Mesenchymal stem cell (in vitro differentiated cells and primary cell): ENCODE measurements around the gene NTMT1.

Experiments
- DNase-seq: peaks from one replicate; pipeline ENCODE4 v3.0.0-alpha.2; 2013
- H2AFZ ChIP-seq: one replicate; pipeline ENCODE4 v1.6.1; 2013; ENCODE audit warnings: low read depth, mild to moderate bottlenecking, control low read depth, inconsistent platforms, low read length, moderate library complexity
- H2AK5ac ChIP-seq: 2 replicates; pipeline ENCODE4 v1.6.1; 2013; ENCODE audit warnings: low read length, moderate library complexity, mild to moderate bottlenecking, inconsistent platforms; ENCODE audit not compliant: severe bottlenecking
- H2BK120ac ChIP-seq: one replicate; pipeline ENCODE4 v1.6.1; 2013; ENCODE audit warnings: low read depth, mild to moderate bottlenecking, inconsistent platforms, low read length, moderate library complexity
- H2BK12ac ChIP-seq, 2 experiments: one replicate each; pipeline ENCODE4 v1.6.1; 2013; ENCODE audit warnings: inconsistent platforms in 2 of 2, low read length in 2 of 2, mild to moderate bottlenecking in 2 of 2, moderate library complexity in 2 of 2, control low read depth in 1 of 2
- H2BK15ac ChIP-seq: one replicate; pipeline ENCODE4 v1.6.1; 2013; ENCODE audit warnings: mild to moderate bottlenecking, low read depth, inconsistent platforms; ENCODE audit not compliant: poor library complexity, severe bottlenecking
- H2BK5ac ChIP-seq: 2 replicates; pipeline ENCODE4 v1.6.1; 2013; ENCODE audit warnings: low read depth, mild to moderate bottlenecking, low read length, control low read depth, inconsistent platforms; ENCODE audit not compliant: poor library complexity, severe bottlenecking
- H3K14ac ChIP-seq, 2 experiments: one replicate each; pipeline ENCODE4 v1.6.1; 2013; ENCODE audit warnings: inconsistent platforms in 2 of 2, low read length in 2 of 2, control low read depth in 1 of 2, mild to moderate bottlenecking in 1 of 2, moderate library complexity in 1 of 2
- H3K18ac ChIP-seq, 2 experiments: one replicate each; pipeline ENCODE4 v1.6.1; 2013; ENCODE audit warnings: inconsistent platforms in 2 of 2, low read length in 2 of 2, control low read depth in 1 of 2, low read depth in 1 of 2, mild to moderate bottlenecking in 1 of 2
- H3K23ac ChIP-seq, 2 experiments: one replicate each; pipeline ENCODE4 v1.6.1; 2013; ENCODE audit warnings: inconsistent platforms in 2 of 2, low read length in 2 of 2, mild to moderate bottlenecking in 2 of 2, moderate library complexity in 2 of 2, control low read depth in 1 of 2
- H3K27ac ChIP-seq: 2 replicates; pipeline ENCODE4 v1.5.1; 2013; ENCODE audit warnings: mild to moderate bottlenecking, moderate library complexity, low read length, control low read depth, inconsistent platforms; ENCODE audit not compliant: poor library complexity, severe bottlenecking
- H3K27me3 ChIP-seq, 2 experiments: 2 replicates each; pipeline versions ENCODE4 v1.6.1 to v1.7.0; 2013; ENCODE audit warnings: low read length in 2 of 2, mild to moderate bottlenecking in 2 of 2, moderate library complexity in 2 of 2, control low read depth in 1 of 2, inconsistent platforms in 1 of 2; ENCODE audit not compliant: control insufficient read depth in 1 of 2, insufficient read depth in 1 of 2
- H3K36me3 ChIP-seq, 2 experiments: 2 replicates each; pipeline versions ENCODE4 v1.6.1 to v1.7.0; 2013; ENCODE audit warnings: low read length in 2 of 2, control low read depth in 1 of 2, inconsistent platforms in 1 of 2, low read depth in 1 of 2, mild to moderate bottlenecking in 1 of 2; ENCODE audit not compliant: insufficient read depth in 2 of 2, control insufficient read depth in 1 of 2
- H3K4ac ChIP-seq, 2 experiments: one replicate each; pipeline ENCODE4 v1.6.1; 2013; ENCODE audit warnings: inconsistent platforms in 2 of 2, low read length in 2 of 2, mild to moderate bottlenecking in 2 of 2, moderate library complexity in 2 of 2, control low read depth in 1 of 2, low read depth in 1 of 2
- H3K4me1 ChIP-seq: 2 replicates; pipeline ENCODE4 v1.6.1; 2013; ENCODE audit warnings: low read depth, low read length, control low read depth; ENCODE audit not compliant: control insufficient read depth, insufficient read depth
- H3K4me2 ChIP-seq: 2 replicates; pipeline ENCODE4 v1.6.1; 2013; ENCODE audit warnings: low read length, mild to moderate bottlenecking, inconsistent platforms; ENCODE audit not compliant: poor library complexity, severe bottlenecking
- H3K4me3 ChIP-seq, 2 experiments: 2 replicates each; pipeline versions ENCODE4 v1.5.1 to v1.7.0; 2013; ENCODE audit warnings: low read length in 2 of 2, mild to moderate bottlenecking in 2 of 2, control low read depth in 1 of 2, low read depth in 1 of 2; ENCODE audit not compliant: insufficient read depth in 1 of 2
- H3K79me1 ChIP-seq: replicated peaks from 2 replicates; pipeline ENCODE4 v1.6.1; 2013; ENCODE audit warnings: mild to moderate bottlenecking, control low read depth, low read length, inconsistent platforms; ENCODE audit not compliant: poor library complexity, severe bottlenecking
- H3K9ac ChIP-seq: 2 replicates; pipeline ENCODE4 v1.7.0; 2013; ENCODE audit warnings: mild to moderate bottlenecking, low read length, moderate library complexity
- H3K9me3 ChIP-seq: 2 replicates; pipeline ENCODE4 v1.7.0; 2013; ENCODE audit warnings: mild to moderate bottlenecking, low read length; ENCODE audit not compliant: control insufficient read depth
- H4K8ac ChIP-seq: one replicate; pipeline ENCODE4 v1.6.1; 2013; ENCODE audit warnings: inconsistent platforms, mild to moderate bottlenecking, low read length, moderate library complexity
- H4K91ac ChIP-seq: one replicate; pipeline ENCODE4 v1.6.1; 2013; ENCODE audit warnings: mild to moderate bottlenecking, low read length, inconsistent platforms
- WGBS: methylation state at CpG from one replicate; pipeline ENCODE4 v1.1.7; 2013; ENCODE audit warnings: mixed read lengths; 5-methylcytosine and 5-hydroxymethylcytosine counted together

NTMT1 gene

GRCh38 chr9:129606161-129607026 is 19.6 kb upstream of the NTMT1 start:
- DNase-seq = peak; percentile 71
- Histone ChIP-seq H2BK120ac (peak overlapping the region; percentile 76), H2BK12ac (peak overlapping the region; percentile 85 to 88), H3K23ac (no peak overlapping the region), H3K27ac (no peak overlapping the region), H3K9me3 (no peaks in the 10 kb centered on the region), H3K79me1 (no peaks in the 10 kb centered on the region), H3K14ac (no peak overlapping the region), H3K27me3 (no peaks in the 10 kb centered on the region), H2BK5ac (no peak overlapping the region), H3K36me3 (no peaks in the 10 kb centered on the region), H2AFZ (no peak overlapping the region), H3K4ac (peak overlapping the region; percentile 27 to 73), H3K4me2 (no peak overlapping the region), H3K9ac (peak overlapping the region; percentile 43), H4K8ac (peak overlapping the region; percentile 59), H2AK5ac (peak overlapping the region; percentile 51), H2BK15ac (peak overlapping the region; percentile 82), H3K18ac (peak overlapping the region; percentile 86 to 87), H3K4me1 (peaks cover 40% of the 10 kb centered on the region), H4K91ac (peak overlapping the region; percentile 93), H3K4me3 (no peak overlapping the region)
- 71% methylated on average over 15 of the region's 15 CpGs for WGBS

- peak overlapping the region; percentile 27 to 73 for H3K4ac ChIP-seq
- peak overlapping the region; percentile 51 for H2AK5ac ChIP-seq
- peak overlapping the region; percentile 85 to 88 for H2BK12ac ChIP-seq
- no peak overlapping the region for H2BK15ac ChIP-seq
- H4K91ac ChIP-seq = peak overlapping the region; percentile 93
- H3K14ac ChIP-seq = no peak overlapping the region
- peak overlapping the region; percentile 76 for H2BK120ac ChIP-seq
- peaks cover 41% of the 10 kb centered on the region for H3K4me1 ChIP-seq
- no peak overlapping the region for H3K4me2 ChIP-seq
- no peak overlapping the region for H2AFZ ChIP-seq
- H3K36me3 ChIP-seq = no peaks in the 10 kb centered on the region
- H2BK5ac ChIP-seq = no peak overlapping the region
- peak overlapping the region; percentile 86 to 87 for H3K18ac ChIP-seq
- H3K9me3 ChIP-seq = no peaks in the 10 kb centered on the region
- no peak for DNase-seq
- H3K27ac ChIP-seq = no peak overlapping the region
- no peak overlapping the region for H3K9ac ChIP-seq
- peak overlapping the region; percentile 59 for H4K8ac ChIP-seq
- 95% methylated on average over 6 of the region's 6 CpGs for WGBS
- no peaks in the 10 kb centered on the region for H3K27me3 ChIP-seq
- H3K23ac ChIP-seq = no peak overlapping the region
- no peak overlapping the region for H3K4me3 ChIP-seq
- no peaks in the 10 kb centered on the region for H3K79me1 ChIP-seq
Measured at GRCh38 chr9:129607027-129607387, 19.0 kb upstream of the NTMT1 start.

- Histone ChIP-seq H2BK5ac (no peak overlapping the region), H4K91ac (peak overlapping the region; percentile 28), H3K9ac (peak overlapping the region; percentile 18), H2BK12ac (peak overlapping the region; percentile 22 to 96), H2BK15ac (peak overlapping the region; percentile 87), H3K23ac (no peak overlapping the region), H3K18ac (peak overlapping the region; percentile 55 to 79), H3K27ac (no peak overlapping the region), H3K4me2 (no peak overlapping the region), H3K79me1 (no peaks in the 10 kb centered on the region), H3K4me1 (peaks cover 43% of the 10 kb centered on the region), H3K4ac (peak overlapping the region; percentile 36 to 77), H3K27me3 (peaks cover 0 to 8% of the 10 kb centered on the region in 2 experiments), H3K4me3 (no peak overlapping the region), H3K14ac (peak overlapping the region in 1 of 2 experiments; percentile 26), H2AK5ac (peak overlapping the region; percentile 51), H4K8ac (peak overlapping the region; percentile 81), H3K36me3 (no peaks in the 10 kb centered on the region), H2AFZ (no peak overlapping the region), H2BK120ac (peak overlapping the region; percentile 83), H3K9me3 (no peaks in the 10 kb centered on the region)
- no peak for DNase-seq
- 87% methylated on average over 26 of the region's 27 CpGs for WGBS
Measured at GRCh38 chr9:129608561-129609481, 17.1 kb upstream of the NTMT1 start.
